Liver (tissue), 9 donors: ENCODE data around the gene PAIP2B. TPM values are rescaled to one million over a fixed set of nuclear protein-coding genes. Genes with fewer than 3 reads are reported as not detected.

Experiments
- DNase-seq: peaks from one replicate; pipeline ENCODE4 v3.0.0-alpha.2; 2017; ENCODE audit warnings: low spot score
- H3K27ac ChIP-seq, 2 donors: one replicate each; pipeline ENCODE4 v1.7.0; 2013; ENCODE audit warnings: inconsistent platforms in 2 of 2, low read length in 2 of 2, control low read depth in 1 of 2, low read depth in 1 of 2, mild to moderate bottlenecking in 1 of 2
- H3K27me3 ChIP-seq, 4 donors: one replicate each; pipeline versions ENCODE4 v1.6.1 to v1.7.0; 2013; ENCODE audit warnings: low read length in 3 of 4, inconsistent platforms in 1 of 4, mild to moderate bottlenecking in 1 of 4, moderate library complexity in 1 of 4; ENCODE audit not compliant: control insufficient read depth in 4 of 4, insufficient read depth in 4 of 4
- H3K36me3 ChIP-seq, 4 donors: one replicate each; pipeline versions ENCODE4 v1.6.1 to v1.7.0; 2013; ENCODE audit warnings: low read length in 3 of 4, mild to moderate bottlenecking in 3 of 4, low read depth in 1 of 4, moderate library complexity in 1 of 4; ENCODE audit not compliant: control insufficient read depth in 4 of 4, insufficient read depth in 3 of 4
- H3K4me1 ChIP-seq, 4 donors: one replicate each; pipeline versions ENCODE4 v1.6.1 to v1.7.0; 2013; ENCODE audit warnings: low read length in 3 of 4, mild to moderate bottlenecking in 3 of 4, moderate library complexity in 1 of 4; ENCODE audit not compliant: control insufficient read depth in 4 of 4, insufficient read depth in 4 of 4
- H3K4me3 ChIP-seq, 3 donors: one replicate each; pipeline versions ENCODE4 v1.6.1 to v1.7.0; 2013; ENCODE audit warnings: low read length in 3 of 3, control low read depth in 1 of 3, low read depth in 1 of 3, mild to moderate bottlenecking in 1 of 3
- H3K9ac ChIP-seq, 2 donors: one replicate each; pipeline ENCODE4 v1.7.0; 2013; ENCODE audit warnings: low read length in 2 of 2, mild to moderate bottlenecking in 2 of 2, moderate library complexity in 2 of 2, control low read depth in 1 of 2, low read depth in 1 of 2
- H3K9me3 ChIP-seq, 4 donors: one replicate each; pipeline versions ENCODE4 v1.6.1 to v1.7.0; 2013; ENCODE audit warnings: low read length in 3 of 4; ENCODE audit not compliant: control insufficient read depth in 4 of 4
- EGR1 ChIP-seq, 2 donors: IDR thresholded peaks; 2 replicates each; pipeline ENCODE4 v1.6.1; 2016 to 2018; ENCODE audit warnings: antibody characterized with exemption in 2 of 2, low read depth in 2 of 2
- FOXA1 ChIP-seq: IDR thresholded peaks from 2 replicates; pipeline ENCODE4 v1.6.1; 2016; ENCODE audit warnings: antibody characterized with exemption
- FOXA2 ChIP-seq: IDR thresholded peaks from 2 replicates; pipeline ENCODE4 v1.6.1; 2016; ENCODE audit warnings: antibody characterized with exemption
- GABPA ChIP-seq, 2 donors: IDR thresholded peaks in 1 of 2; conservative IDR thresholded peaks in 1 of 2; 2 replicates each; pipeline ENCODE4 v1.6.1; 2016; ENCODE audit warnings: antibody characterized with exemption in 2 of 2, mild to moderate bottlenecking in 1 of 2, moderate library complexity in 1 of 2
- HNF4A ChIP-seq, 2 donors: conservative IDR thresholded peaks; 2 replicates each; pipeline ENCODE4 v1.6.1; 2016; ENCODE audit warnings: antibody characterized with exemption in 2 of 2, mild to moderate bottlenecking in 2 of 2
- HNF4G ChIP-seq: IDR thresholded peaks from 2 replicates; pipeline ENCODE4 v1.6.1; 2016; ENCODE audit warnings: antibody characterized with exemption
- JUND ChIP-seq, 2 donors: IDR thresholded peaks; 2 replicates each; pipeline ENCODE4 v1.6.1; 2016; ENCODE audit warnings: antibody characterized with exemption in 2 of 2
- NR2F2 ChIP-seq: IDR thresholded peaks from 2 replicates; pipeline ENCODE4 v1.6.1; 2016; ENCODE audit warnings: antibody characterized with exemption
- RAD21 ChIP-seq, 2 donors: IDR thresholded peaks; 2 replicates each; pipeline ENCODE4 v1.6.1; 2016; ENCODE audit warnings: antibody characterized with exemption in 2 of 2, mild to moderate bottlenecking in 2 of 2
- RXRA ChIP-seq, 2 donors: IDR thresholded peaks; 2 replicates each; pipeline ENCODE4 v1.6.1; 2017 to 2018; ENCODE audit warnings: antibody characterized with exemption in 2 of 2, mild to moderate bottlenecking in 1 of 2
- SP1 ChIP-seq: IDR thresholded peaks from 2 replicates; pipeline ENCODE4 v1.6.1; 2018; ENCODE audit warnings: antibody characterized with exemption, mild to moderate bottlenecking
- TAF1 ChIP-seq: conservative IDR thresholded peaks from 2 replicates; pipeline ENCODE4 v1.6.1; 2016; ENCODE audit warnings: antibody characterized with exemption, mild to moderate bottlenecking
- YY1 ChIP-seq: IDR thresholded peaks from 2 replicates; pipeline ENCODE4 v1.6.1; 2016; ENCODE audit warnings: antibody characterized with exemption, mild to moderate bottlenecking
- polyA plus RNA-seq, 2 donors: library from polyadenylated mRNA; stranded (reverse) in 1 of 2; unstranded in 1 of 2; fragments of 200-250 nt in 1 of 2; fragments of >200 nt in 1 of 2; fragmentation: Nextera tagmentation in 1 of 2; extraction: Ambion mirVana in 1 of 2; gene quantifications; one replicate each; pipeline versions ENCODE4 v1.2.1 to v1.2.3, GENCODE V29; 2013 to 2015
- total RNA-seq, 2 donors: library from RNA; depleted of rRNA; stranded (reverse); fragments of >200 nt; gene quantifications; one replicate each; pipeline ENCODE4 v1.2.3, GENCODE V29; 2014
- TF ChIP-seq, protein P1 (sequence below): IDR thresholded peaks from 2 replicates; pipeline ENCODE4 v1.6.1; 2016; ENCODE audit warnings: antibody characterized with exemption, mild to moderate bottlenecking
- TF ChIP-seq, protein P2 (sequence below): IDR thresholded peaks from 2 replicates; pipeline ENCODE4 v1.6.1; 2016; ENCODE audit warnings: antibody characterized with exemption
- TF ChIP-seq, protein P3 (sequence below): IDR thresholded peaks from 2 replicates; pipeline ENCODE4 v1.6.1; 2016; ENCODE audit warnings: antibody characterized with exemption
- TF ChIP-seq, protein P4 (sequence below): fragments of 150-350 bp; IDR thresholded peaks from 2 replicates; pipeline ENCODE4 v1.5.1; 2017; ENCODE audit warnings: improper control_type of control experiment, low read depth, low read length; ENCODE audit not compliant: missing input control
- TF ChIP-seq, protein P5 (sequence below): IDR thresholded peaks from 2 replicates; pipeline ENCODE4 v1.6.1; 2016; ENCODE audit warnings: antibody characterized with exemption
- donor health status: healthy.
- donor health status: healthy.
- donor health status: healthy.
- donor health status: healthy.
- donor health status: healthy.

PAIP2B gene
- total and polyA plus RNA-seq, 4 donors = 4.8 to 28.6 (median 10.6) TPM

DNA sequence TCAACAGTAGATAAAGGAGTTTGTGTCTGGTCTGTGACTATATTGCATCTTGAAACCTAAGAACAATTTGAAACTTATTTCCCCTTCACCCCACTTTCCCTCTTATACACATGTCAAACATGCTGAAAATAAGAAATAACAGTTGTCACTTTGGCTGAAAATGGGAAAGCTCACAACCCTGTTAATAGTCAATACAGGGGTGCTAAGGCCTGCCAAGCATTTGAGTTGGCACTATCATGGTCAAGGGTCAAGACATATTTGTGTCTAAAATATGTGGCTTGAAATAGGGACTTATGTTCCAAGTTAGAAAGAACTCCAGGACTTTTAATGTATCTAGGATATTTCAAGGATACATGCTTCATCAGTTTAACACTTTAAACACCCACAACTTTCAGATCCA lies 20.6 kb downstream of the PAIP2B start:
- Histone ChIP-seq H3K27ac (no peak overlapping the region), H3K9ac (no peak overlapping the region), H3K36me3 (peaks cover 0 to 9% (median 5%) of the 10 kb centered on the region in 4 donors), H3K4me3 (no peak overlapping the region), H3K27me3 (no peaks in the 10 kb centered on the region), H3K4me1 (peaks cover 5 to 26% (median 8%) of the 10 kb centered on the region in 4 donors), H3K9me3 (no peaks in the 10 kb centered on the region)
- TF ChIP-seq, protein P1, sequence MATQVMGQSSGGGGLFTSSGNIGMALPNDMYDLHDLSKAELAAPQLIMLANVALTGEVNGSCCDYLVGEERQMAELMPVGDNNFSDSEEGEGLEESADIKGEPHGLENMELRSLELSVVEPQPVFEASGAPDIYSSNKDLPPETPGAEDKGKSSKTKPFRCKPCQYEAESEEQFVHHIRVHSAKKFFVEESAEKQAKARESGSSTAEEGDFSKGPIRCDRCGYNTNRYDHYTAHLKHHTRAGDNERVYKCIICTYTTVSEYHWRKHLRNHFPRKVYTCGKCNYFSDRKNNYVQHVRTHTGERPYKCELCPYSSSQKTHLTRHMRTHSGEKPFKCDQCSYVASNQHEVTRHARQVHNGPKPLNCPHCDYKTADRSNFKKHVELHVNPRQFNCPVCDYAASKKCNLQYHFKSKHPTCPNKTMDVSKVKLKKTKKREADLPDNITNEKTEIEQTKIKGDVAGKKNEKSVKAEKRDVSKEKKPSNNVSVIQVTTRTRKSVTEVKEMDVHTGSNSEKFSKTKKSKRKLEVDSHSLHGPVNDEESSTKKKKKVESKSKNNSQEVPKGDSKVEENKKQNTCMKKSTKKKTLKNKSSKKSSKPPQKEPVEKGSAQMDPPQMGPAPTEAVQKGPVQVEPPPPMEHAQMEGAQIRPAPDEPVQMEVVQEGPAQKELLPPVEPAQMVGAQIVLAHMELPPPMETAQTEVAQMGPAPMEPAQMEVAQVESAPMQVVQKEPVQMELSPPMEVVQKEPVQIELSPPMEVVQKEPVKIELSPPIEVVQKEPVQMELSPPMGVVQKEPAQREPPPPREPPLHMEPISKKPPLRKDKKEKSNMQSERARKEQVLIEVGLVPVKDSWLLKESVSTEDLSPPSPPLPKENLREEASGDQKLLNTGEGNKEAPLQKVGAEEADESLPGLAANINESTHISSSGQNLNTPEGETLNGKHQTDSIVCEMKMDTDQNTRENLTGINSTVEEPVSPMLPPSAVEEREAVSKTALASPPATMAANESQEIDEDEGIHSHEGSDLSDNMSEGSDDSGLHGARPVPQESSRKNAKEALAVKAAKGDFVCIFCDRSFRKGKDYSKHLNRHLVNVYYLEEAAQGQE = no peak
- TF ChIP-seq GABPA (IDR thresholded peaks at IDR 0.05 in 1 of 2, conservative IDR thresholded peaks at IDR 0.05 in 1 of 2) = no peak
- peak in 1 of 2 donors; percentile 8 for TF ChIP-seq RAD21 (IDR thresholded peaks at IDR 0.05)
- TF ChIP-seq FOXA2 = peak; percentile 52
- TF ChIP-seq TAF1 = no peak
- TF ChIP-seq SP1 = peak; percentile 35
- TF ChIP-seq JUND (IDR thresholded peaks at IDR 0.05) = no peak
- TF ChIP-seq, protein P2, sequence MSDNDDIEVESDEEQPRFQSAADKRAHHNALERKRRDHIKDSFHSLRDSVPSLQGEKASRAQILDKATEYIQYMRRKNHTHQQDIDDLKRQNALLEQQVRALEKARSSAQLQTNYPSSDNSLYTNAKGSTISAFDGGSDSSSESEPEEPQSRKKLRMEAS = no peak
- peak; percentile 62 to 81 for TF ChIP-seq HNF4A (conservative IDR thresholded peaks at IDR 0.05)
- TF ChIP-seq YY1 = peak; percentile 50
- peak; percentile 23 to 61 for TF ChIP-seq RXRA (IDR thresholded peaks at IDR 0.05)
- TF ChIP-seq, protein P3, sequence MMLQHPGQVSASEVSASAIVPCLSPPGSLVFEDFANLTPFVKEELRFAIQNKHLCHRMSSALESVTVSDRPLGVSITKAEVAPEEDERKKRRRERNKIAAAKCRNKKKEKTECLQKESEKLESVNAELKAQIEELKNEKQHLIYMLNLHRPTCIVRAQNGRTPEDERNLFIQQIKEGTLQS = no peak
- TF ChIP-seq, protein P4, sequence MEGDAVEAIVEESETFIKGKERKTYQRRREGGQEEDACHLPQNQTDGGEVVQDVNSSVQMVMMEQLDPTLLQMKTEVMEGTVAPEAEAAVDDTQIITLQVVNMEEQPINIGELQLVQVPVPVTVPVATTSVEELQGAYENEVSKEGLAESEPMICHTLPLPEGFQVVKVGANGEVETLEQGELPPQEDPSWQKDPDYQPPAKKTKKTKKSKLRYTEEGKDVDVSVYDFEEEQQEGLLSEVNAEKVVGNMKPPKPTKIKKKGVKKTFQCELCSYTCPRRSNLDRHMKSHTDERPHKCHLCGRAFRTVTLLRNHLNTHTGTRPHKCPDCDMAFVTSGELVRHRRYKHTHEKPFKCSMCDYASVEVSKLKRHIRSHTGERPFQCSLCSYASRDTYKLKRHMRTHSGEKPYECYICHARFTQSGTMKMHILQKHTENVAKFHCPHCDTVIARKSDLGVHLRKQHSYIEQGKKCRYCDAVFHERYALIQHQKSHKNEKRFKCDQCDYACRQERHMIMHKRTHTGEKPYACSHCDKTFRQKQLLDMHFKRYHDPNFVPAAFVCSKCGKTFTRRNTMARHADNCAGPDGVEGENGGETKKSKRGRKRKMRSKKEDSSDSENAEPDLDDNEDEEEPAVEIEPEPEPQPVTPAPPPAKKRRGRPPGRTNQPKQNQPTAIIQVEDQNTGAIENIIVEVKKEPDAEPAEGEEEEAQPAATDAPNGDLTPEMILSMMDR = no peak
- TF ChIP-seq, protein P5, sequence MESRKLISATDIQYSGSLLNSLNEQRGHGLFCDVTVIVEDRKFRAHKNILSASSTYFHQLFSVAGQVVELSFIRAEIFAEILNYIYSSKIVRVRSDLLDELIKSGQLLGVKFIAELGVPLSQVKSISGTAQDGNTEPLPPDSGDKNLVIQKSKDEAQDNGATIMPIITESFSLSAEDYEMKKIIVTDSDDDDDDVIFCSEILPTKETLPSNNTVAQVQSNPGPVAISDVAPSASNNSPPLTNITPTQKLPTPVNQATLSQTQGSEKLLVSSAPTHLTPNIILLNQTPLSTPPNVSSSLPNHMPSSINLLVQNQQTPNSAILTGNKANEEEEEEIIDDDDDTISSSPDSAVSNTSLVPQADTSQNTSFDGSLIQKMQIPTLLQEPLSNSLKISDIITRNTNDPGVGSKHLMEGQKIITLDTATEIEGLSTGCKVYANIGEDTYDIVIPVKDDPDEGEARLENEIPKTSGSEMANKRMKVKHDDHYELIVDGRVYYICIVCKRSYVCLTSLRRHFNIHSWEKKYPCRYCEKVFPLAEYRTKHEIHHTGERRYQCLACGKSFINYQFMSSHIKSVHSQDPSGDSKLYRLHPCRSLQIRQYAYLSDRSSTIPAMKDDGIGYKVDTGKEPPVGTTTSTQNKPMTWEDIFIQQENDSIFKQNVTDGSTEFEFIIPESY = peak; percentile 42
- no peak for TF ChIP-seq HNF4G
- TF ChIP-seq NR2F2 = no peak
- no peak for TF ChIP-seq EGR1 (IDR thresholded peaks at IDR 0.05; ENCODE audit: low read depth in 2 of 2)
- TF ChIP-seq FOXA1 = peak; percentile 31
- DNase-seq = no peak
